Activated gamma-delta T cell treated with anti-CD3 and anti-CD28 coated beads, Interleukin-2, amount 50 U/mL, for 16 hours (primary cell): ENCODE measurements around the gene APAF1.
"Not testable (repeated sequence)": the region's sequence is repeated elsewhere in the genome, so short reads cannot be mapped to it uniquely, and the experiment has no call there.

Experiments used
- DNase-seq: peaks from one replicate; pipeline ENCODE4 v3.0.0-alpha.2; 2020; ENCODE audit warnings: low read depth

APAF1 gene

DNA sequence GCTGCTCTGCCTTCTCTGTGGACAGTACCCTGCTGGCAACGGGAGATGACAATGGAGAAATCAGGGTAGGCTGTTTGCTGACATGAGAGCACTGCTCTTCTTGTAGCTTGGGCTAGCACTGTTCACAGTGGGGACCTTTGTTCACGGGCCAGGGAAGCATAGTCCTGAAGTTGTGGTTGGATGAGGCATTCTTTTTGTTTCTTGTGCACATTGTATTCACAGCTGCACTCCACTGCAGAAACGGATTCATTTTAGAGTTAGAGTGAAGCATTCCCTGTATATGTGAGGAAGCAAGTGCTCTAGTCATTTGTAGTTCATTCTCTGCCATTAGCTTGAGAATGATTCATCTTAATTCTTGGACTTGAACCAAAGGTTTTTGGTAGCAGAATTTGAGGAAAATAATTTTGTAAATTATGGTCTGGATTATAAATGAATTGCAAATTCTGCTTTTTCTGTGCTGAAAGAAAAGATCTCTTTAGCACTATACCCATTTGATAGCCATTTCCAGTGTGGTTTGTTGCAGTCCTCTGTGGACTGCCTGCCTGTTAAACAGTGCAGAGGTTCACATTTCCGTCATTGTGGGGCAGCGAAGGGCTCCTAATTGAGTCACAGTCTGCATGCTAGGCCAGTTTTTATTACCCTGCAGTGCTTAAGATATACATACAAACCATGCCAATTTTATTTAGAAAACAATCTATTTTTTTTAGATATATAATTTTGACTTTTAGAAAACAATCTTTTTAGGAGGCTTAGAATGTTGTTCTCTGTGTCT is 80.6 kb downstream of the APAF1 start:
- no peak for DNase-seq

DNA sequence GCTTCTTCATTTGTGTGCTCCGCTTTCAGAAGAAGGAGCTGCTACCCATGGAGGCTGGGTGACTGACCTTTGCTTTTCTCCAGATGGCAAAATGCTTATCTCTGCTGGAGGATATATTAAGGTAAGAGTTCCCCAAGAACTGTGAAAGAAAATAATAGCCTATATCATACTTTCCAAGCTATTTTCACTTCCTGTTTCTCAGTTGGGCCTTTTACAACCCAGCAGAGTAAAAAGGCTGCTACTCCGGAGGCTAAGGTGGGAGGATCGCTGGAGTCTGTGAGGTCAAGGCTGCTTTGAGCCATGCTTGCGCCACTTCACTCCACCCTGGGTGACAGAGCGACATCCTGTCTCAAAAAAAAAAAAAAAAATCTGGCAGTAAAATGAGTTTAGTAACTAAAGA is 82.1 kb downstream of the APAF1 start:
- DNase-seq: no peak

DNA sequence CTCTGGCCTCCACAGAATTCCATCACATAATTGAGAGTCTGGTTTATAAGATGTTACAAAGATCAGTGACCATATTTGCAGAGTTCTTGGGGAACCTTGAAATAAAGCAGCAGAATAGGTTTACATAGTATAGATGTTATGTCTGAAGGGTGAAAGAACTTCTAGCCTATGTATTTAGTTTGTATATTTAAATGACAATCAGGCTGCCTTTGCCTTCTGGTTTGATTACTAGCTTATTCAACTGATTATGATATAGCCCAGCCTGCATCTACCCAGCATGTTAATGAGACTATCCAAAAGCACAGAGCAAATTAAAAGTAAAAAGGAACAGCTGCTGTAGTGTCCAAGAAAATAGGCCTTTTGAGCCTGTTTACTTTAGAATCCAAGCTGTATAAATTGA is 85.3 kb downstream of the APAF1 start:
- DNase-seq: no peak

DNA sequence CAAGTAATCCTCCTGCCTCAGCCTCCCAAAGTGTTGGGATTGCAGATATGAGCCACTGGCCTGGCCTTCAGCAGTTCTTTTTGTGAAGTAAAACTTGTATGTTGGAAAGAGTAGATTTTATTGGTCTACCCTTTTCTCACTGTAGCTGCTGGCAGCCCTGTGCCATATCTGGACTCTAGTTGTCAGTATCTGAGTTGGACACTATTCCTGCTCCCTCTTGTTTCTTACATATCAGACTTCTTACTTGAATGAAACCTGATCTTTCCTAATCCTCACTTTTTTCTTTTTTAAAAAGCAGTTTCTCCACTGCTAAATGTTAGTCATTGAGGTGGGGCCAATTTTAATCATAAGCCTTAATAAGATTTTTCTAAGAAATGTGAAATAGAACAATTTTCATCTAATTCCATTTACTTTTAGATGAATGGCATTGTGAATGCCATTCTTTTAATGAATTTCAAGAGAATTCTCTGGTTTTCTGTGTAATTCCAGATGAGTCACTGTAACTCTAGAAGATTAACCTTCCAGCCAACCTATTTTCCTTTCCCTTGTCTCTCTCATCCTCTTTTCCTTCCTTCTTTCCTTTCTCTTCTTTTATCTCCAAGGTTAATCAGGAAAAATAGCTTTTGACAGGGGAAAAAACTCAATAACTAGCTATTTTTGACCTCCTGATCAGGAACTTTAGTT is 88.7 kb downstream of the APAF1 start:
- no peak for DNase-seq

DNA sequence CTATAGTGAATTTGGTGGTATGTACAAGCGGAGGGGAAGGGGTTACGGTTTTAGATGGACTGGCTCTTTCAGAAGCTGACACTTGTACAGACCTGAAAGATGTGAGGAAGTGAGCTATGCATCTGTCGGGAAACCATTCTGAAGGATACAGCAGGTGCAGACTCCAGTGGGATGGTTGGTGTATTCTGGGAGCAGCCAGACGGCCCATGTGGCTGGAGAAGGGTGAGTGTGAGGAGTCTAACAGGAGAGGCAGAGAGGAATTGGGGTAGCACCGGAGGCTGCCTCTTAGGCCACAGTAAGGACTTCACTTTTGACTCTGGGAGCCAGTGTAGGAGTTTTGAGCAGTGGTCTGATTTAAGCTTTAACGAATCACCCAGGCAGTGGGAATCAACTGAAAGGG is 90.7 kb downstream of the APAF1 start:
- DNase-seq: no peak

DNA sequence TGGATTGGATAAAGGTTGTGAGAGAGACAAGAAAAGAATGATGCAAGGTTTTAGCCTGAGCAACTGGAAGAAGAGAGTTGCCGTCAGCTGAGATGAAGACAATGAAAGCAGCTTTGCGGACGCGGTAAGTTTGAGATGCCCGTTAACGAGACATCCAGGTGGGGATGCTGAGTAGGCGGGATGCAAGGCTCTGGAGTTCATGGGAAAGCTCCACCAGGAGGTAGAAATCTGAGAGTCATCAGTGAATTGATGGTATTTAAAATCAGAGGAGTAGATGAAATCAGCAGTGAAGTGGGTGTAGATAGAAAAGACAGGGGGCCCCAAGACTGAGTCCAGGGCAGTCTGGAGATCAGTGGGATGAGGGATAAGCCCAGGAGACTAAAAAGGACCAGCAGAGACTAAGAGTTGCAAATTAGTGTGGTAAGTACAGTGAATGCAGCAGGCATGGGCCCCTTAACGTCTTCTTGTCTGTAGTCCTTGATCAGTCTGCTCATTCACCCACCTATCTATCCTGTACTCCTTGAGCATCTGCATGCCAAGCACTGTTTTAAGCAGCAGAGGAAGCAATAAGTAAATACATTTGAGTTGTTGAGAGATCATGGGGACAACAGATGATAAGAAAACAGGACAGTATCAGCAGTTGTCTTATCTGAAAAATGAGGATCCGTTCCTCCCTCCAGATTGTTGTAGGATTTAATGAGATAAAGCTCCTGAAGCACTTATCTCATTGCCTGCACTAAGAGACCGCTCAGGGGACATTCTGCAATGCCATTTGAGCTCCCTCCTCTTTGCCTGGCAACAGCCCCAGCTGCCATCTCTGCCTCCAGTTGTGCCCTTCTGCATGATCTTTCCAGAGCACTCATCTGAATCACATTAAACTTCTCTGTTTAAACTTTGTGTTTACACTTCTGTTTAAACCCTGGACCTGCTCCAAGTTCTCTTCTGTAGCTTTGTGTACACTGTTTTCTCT is 91.5 kb downstream of the APAF1 start:
- no peak for DNase-seq

DNA sequence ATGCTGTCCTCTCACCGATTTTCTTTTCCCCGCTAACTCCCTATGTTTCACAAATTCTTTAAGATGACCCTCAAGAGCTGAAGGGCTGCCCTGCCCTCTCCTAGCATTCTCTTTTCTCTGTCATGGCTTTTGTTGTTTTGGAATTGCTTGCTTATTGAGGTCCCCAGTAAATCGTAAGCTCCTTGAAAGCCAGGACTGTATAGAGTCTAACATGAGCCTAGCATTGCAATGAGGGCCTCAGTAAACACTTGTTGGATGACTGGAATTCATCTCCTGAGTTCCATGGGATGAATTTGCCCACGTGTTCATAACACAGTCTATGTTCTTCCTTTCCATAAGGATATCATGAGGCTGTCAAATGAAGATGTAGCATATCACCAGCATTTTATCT is 92.2 kb downstream of the APAF1 start:
- DNase-seq: no peak

DNA sequence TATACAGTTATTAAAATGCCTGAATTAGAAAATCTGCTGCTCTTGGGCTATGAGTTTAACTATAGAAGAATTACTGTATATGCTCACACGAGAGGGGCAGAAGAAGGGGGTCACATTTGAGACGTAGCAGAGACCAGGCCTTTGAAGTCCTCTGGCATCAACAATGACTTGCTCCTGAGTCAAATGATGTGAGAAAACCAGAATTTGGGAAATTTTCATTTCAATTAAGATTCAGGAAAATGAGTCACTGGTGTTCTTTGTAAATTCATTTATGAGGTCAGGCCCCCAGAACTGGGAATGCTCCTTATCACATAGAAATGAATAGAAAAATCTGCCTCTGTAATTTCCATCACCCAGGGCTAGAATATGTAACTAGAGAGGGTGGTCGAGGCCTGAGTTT is 92.9 kb downstream of the APAF1 start:
- no peak for DNase-seq

DNA sequence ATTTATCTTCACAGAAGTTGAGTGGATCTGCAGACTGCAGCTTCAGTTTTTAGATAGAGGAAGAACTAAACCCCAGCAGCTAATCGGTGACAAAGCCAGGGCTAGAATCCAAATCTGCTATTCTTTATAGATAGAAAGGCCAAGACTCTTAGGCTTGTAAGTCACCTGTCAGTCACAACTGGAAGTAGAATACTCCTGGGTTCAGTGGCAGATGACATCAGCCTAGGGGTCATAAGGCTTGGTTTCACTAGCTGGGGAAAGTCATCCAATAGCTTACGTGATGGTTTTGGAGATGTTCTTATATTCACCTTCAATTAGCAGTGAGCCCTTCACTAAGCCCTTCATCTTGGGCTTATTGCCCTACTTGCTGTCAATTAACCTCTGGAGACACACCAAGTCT is 93.4 kb downstream of the APAF1 start:
- DNase-seq: no peak

DNA sequence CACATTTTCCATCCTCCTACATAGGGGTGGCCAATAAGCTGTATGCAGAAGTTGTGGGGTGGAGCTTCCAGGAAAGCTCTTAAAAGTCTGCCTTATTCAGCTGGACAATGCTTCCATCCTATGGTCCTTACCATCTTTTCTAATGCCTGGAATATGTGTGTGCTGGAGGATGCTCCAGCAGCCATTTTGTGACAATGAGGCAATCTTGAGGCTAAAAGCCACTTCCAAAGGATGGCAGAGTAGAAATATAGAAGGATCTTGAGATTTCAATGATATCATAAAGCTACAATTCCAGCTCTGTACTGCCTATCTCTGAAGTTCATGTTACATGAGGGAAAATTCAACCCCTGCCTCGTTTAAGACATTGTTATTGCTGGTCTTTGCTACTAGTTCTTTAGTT is 95.7 kb downstream of the APAF1 start:
- no peak for DNase-seq

DNA sequence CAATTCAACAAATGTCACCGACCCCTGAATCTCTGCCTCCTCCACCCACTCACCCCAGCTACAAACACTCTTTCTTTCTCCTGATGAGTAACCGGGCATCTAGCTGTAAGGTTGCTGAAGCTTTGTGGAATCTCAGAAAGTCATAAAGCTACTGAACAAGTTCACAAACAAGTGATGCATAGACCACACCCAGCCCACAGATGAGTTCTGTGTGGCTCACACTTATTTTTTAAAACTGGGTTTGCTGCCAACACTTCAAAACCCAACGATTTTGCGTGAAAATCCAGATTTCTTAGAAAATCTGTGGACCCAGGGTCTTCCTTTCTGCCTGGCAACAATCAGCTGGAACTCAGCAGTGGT is 96.1 kb downstream of the APAF1 start:
- no peak for DNase-seq

DNA sequence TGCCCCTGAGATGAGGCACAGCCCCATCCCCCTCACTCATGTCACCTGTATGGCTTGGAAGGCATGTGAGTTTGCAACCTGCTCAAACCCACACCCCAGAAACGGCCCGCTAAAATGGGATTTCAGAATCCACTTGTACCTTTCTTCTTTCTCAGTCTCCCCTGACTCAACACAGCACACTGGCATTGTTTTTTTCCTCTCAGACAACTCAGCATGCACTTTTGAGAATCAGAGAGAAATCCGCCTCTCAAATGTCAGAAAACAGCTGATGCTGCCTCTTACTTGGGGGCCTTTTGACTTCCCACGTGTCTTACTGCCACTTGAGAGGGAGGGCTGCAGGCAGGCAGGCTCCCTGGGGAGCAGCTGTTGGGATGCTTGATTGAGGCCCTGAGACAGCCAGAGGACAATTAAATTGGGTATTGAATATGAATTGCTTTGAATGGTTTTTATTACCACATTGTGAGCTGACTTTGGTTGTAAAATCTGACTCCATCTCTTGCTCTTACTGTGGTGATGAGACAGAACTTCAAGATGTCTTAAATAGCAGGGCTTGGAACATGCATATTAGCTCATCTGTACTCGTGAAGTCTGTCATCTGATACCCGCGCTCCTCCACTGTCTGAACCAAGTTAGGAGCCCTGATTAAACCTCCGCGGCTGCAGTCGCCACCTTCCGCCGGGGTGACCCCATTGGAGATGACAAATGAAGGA is 96.6 kb downstream of the APAF1 start:
- no peak for DNase-seq

DNA sequence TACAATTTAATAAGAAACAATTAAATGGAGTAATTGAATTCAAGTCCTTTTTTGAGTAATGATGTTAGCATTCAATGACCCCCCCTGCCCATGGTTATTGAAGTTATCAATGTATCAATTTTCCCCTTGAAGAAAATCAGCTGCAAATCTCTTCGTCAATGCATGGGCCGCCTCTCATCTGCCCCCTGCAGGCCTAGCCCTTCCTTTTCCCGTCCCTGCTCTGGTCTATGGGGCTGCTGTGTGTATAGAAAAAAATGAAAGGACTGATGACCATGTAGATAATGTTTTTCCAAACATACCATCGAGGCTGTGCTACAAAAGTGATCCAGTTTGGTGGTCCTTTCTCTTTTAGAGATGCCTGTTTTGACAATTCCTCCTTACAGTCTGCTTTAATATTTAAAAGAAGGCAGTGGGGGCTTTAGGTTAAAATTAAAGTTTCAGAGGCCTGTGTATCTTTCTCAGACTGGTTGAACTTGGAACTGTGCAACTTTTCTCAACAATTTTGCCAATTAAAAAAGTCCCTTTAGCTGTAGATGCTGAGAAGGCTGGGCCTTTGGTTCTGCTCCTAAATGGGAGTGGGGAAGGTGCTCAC is 98.4 kb downstream of the APAF1 start:
- no peak for DNase-seq

DNA sequence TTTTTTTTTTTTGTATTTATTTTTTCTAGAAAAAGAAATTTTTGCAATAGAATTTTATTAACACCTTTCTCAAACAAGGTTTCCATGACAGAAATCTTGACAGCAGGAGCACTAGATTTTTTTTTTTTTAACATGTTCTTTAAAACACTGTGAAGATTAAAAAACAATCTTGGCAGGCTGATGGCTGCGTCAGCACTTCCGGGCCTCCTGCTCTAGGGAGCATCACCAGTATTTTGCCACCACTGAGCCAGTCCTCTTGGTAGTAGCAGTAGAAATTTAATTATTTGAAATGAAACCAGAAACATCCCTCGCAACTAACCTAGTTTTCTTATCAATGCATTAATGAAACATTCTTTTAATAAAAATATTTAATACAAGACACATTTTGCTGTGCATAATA is 99.6 kb downstream of the APAF1 start:
- DNase-seq: no peak

DNA sequence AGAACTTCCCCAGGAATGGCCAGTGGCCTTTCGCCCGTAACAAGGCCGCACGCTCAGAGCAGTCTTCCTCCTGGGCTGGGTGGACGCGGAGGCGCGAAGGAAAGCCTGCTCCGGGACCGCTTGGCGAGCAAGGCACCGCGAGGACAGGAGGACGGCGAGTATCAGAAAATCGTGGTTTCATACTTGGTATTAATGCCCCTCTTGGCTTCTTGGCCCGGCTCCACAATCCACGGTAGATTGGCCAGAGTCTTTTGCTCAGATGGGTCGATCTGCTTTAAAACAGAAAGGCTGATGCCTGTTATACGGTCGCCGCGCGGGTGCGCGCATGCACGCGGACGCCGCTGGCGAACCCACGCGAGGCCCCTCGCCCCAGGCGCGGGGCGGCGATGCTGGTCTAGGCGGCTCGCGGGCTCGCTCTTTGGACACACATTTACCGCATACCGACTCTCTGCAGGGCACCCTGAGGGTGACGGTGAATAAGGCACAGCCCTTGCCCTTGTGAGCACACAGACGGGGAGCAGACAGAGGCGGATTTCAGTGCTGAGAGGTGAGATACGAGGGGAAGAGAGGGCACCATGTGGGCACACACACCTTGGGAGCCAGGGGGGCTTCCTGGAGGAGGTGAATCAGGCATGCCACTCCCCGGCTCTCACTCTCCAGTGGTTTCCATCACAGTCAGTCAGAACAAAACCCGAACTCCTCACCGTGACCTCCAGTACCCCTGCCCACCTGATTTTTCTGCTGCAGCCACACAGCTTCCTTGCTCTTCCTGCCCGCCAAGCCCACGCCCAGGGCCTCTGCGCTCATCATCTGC is 100.7 kb downstream of the APAF1 start:
- DNase-seq: no peak

DNA sequence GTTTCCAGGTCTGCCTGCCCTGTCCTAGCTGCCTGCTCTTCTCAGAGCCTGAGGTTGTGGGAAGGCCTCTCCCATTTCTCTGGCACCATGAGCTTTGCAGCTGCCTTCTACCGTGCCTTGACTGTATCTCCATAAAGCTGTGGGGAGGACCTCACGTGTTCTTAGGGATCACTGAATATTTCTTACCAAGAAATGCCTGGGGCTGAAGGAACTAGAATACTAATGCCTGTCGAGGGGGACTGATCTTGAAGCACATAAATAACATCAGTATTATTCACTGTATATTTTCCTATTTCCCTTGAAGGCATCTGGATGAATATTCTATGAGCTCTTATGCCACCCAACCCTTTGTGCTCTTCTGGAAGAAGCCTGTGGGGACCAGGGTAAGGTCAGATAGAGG is 103.4 kb downstream of the APAF1 start:
- DNase-seq: no peak

DNA sequence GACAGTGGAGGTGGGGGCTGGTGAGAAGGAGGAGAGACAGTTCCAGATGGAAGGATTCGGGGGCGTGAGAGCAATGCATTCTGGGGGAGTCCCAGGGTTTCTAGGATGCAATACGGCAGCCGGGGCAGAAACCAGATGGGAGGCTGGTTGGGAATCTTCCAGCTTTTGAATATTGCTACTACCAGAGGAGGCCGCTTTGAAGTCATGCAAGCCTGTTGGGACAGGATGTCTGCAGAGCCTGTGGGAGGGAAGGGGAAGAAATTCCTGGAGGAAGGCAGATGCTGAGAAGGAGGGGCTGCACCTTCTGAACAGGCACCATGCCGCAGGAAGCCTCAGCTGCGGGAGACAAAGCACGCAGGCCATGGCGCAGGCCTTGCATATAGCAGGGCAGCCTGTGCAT is 105.4 kb downstream of the APAF1 start:
- no peak for DNase-seq

DNA sequence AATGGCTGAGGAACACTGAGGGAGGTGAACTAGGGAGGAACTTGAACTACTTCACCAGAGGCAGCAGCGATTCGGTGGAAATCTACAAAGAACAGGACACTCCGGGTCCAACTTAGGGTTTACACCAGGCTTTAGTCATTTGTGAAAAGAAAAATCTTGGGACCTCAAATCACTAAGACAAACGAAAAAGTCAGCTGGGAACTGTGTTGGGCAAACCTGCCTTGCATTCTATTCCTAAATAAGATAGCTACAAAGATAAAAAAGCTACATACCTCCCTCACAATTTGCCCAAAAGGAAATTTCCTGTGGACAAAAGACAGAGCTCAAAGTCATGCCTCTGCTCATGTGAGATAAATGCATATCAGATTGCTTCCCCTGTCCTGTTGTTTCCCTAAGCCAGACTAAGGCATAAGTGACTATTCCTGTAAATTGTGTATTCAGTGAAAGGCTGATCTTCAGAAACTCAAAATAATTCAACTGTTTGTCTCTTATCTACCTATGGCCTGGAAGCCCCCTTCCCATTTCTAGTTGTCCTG is 106.6 kb downstream of the APAF1 start:
- no peak for DNase-seq

DNA sequence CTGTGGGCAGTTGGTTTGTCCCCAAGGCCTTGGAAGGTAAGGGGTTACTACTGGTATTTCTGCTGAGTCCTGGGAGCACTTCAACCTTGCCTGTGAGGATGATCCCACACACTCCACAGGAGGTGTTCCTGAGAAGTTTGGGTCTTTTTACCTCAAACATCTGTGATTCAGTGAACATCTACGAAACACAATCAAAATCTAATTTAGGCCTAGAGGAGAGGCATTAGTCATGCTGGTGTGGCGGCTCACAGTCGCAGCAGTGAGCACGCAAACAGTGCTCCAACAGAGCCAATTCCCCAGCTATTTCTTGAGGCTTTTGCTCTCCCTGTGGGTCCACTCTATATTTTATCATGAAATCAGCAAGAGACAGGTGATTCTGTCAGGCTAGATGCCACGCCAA is 107.6 kb downstream of the APAF1 start:
- no peak for DNase-seq

DNA sequence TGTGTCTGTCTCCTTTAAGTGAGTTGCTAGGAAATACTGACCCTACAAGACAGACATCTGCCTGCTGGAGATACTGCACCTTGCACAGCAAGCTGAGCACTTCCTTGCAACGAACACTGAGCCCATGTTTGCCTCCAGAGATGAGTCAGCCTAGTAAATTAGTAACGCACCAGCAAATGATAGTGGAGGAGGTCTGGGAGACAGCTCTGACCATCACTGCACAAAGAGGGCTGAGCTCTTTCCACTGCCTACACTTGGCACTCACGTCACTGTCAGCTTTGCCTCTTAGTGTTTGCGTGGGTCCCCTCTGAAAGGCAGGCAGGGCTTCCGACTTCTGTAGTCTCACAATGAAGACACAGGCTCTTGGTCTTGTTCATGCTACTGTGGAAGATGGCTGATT is 109.0 kb downstream of the APAF1 start:
- DNase-seq: no peak

DNA sequence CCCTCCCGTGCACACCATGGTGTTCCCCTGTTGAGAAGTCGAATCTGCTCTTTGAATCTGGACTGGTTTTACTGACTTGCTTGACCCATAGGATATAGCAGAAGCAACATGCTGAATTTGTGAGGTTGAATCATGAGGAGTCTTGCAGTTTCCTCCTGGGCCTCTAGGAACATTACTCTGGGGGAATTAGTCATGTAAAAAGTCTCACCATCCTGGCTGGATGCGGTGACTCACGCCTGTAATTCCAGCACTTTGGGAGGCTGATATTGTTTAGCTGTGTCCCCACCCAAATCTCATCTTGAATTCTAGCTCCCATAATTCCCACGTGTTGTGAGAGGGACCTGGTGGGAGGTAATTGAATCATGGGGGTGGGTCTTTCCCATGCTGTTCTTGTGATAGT is 110.8 kb downstream of the APAF1 start:
- DNase-seq: not testable (repeated sequence)
